ENCODE results near the gene SCN1B.

- no peak for TF ChIP-seq EZH2phosphoT487 (conservative IDR thresholded peaks at IDR 0.05; ENCODE audit: low read length)
- TF ChIP-seq, protein P1, sequence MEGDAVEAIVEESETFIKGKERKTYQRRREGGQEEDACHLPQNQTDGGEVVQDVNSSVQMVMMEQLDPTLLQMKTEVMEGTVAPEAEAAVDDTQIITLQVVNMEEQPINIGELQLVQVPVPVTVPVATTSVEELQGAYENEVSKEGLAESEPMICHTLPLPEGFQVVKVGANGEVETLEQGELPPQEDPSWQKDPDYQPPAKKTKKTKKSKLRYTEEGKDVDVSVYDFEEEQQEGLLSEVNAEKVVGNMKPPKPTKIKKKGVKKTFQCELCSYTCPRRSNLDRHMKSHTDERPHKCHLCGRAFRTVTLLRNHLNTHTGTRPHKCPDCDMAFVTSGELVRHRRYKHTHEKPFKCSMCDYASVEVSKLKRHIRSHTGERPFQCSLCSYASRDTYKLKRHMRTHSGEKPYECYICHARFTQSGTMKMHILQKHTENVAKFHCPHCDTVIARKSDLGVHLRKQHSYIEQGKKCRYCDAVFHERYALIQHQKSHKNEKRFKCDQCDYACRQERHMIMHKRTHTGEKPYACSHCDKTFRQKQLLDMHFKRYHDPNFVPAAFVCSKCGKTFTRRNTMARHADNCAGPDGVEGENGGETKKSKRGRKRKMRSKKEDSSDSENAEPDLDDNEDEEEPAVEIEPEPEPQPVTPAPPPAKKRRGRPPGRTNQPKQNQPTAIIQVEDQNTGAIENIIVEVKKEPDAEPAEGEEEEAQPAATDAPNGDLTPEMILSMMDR (IDR thresholded peaks at IDR 0.05; ENCODE audit: insufficient read depth, low read length, poor library complexity, severe bottlenecking), result peak; percentile 98
These were observed 36.7 kb downstream of the SCN1B start for GRCh38 chr19:35066691-35067563.
